ENCODE results near the gene KLK2.
"Not testable (repeated sequence)": the region's sequence is repeated elsewhere in the genome, so short reads cannot be mapped to it uniquely, and the experiment has no call there.

The KLK2 gene

GRCh38 chr19:50894478-50895356 is 21.5 kb downstream of the KLK2 start:
- DNase-seq: no peak

GRCh38 chr19:50896089-50896590 is 22.9 kb downstream of the KLK2 start:
- not testable (repeated sequence) for DNase-seq

- DNase-seq: no peak
Measured at GRCh38 chr19:50896591-50897190, 23.5 kb downstream of the KLK2 start.

- no peak for DNase-seq
Measured at GRCh38 chr19:50897191-50897607, 24.0 kb downstream of the KLK2 start.

- DNase-seq: no peak
Measured at GRCh38 chr19:50897612-50898011, 24.4 kb downstream of the KLK2 start.

GRCh38 chr19:50898018-50898417 is 24.8 kb downstream of the KLK2 start:
- DNase-seq: no peak

- DNase-seq: no peak
Measured at GRCh38 chr19:50899569-50899968, 26.3 kb downstream of the KLK2 start.

GRCh38 chr19:50902640-50903039 is 29.4 kb downstream of the KLK2 start:
- DNase-seq: no peak

- DNase-seq: no peak
Measured at GRCh38 chr19:50906217-50906616, 33.0 kb downstream of the KLK2 start.

GRCh38 chr19:50908336-50908735 is 35.1 kb downstream of the KLK2 start:
- DNase-seq: no peak

GRCh38 chr19:50909240-50910070 is 36.2 kb downstream of the KLK2 start:
- DNase-seq: no peak

- DNase-seq: no peak
Measured at GRCh38 chr19:50910722-50911121, 37.5 kb downstream of the KLK2 start.

- DNase-seq: no peak
Measured at GRCh38 chr19:50911206-50912101, 38.2 kb downstream of the KLK2 start, which contains the start of gene KLK4. Gene KLK4 (minus strand): TSS chr19:50911395. CDS start chr19:50910738, 657 bp downstream.

GRCh38 chr19:50912102-50912599 is 38.9 kb downstream of the KLK2 start:
- DNase-seq: no peak

- DNase-seq: no peak
Measured at GRCh38 chr19:50912727-50913716, 39.8 kb downstream of the KLK2 start.

- DNase-seq: no peak
Measured at GRCh38 chr19:50916069-50916468, 42.8 kb downstream of the KLK2 start.

GRCh38 chr19:50921426-50922316 is 48.4 kb downstream of the KLK2 start:
- no peak for DNase-seq

- DNase-seq: peak; percentile 65
Measured at GRCh38 chr19:50922317-50922853, 49.1 kb downstream of the KLK2 start.

GRCh38 chr19:50924586-50924985 is 51.3 kb downstream of the KLK2 start:
- no peak for DNase-seq

Measured in effector CD4-positive, alpha-beta T cell (primary cell).